Measurements from ENCODE around the gene CCDC198.

Gene CCDC198

DNA sequence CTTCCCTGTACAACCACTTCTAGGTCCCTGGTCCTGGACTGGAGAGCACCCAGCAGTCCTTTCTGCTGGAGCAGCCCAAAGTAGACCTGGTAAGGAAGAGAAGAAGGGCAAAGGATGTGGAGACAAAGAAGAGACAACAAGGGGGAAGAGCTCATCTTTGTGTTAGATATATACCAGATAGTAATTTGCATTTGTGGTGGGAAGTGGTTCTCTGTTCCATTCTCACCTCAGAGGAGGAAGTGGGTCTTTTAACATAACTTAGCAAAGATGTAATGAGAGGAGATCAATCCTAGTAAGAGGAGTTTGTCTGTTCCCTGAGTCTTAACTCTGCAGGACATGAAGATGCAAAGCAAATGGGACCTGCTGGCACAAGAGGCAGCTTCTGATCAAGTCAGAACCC, 8.0 kb downstream of the CCDC198 start (continued):
- TF ChIP-seq ZNF280C (tag by site-specific recombination; IDR thresholded peaks at IDR 0.05): no peak
- TF ChIP-seq ZFP3 (tag by site-specific recombination; IDR thresholded peaks at IDR 0.05; ENCODE audit: low read depth): no peak
- no peak for TF ChIP-seq ZNF624 (tag by site-specific recombination; IDR thresholded peaks at IDR 0.05)
- no peak for TF ChIP-seq ZNF558 (tag by site-specific recombination; IDR thresholded peaks at IDR 0.05)
- no peak for TF ChIP-seq ZNF571 (tag by site-specific recombination; IDR thresholded peaks at IDR 0.05)
- TF ChIP-seq ZNF18 (tag by site-specific recombination; IDR thresholded peaks at IDR 0.05): no peak
- TF ChIP-seq ZNF155 (tag by site-specific recombination; IDR thresholded peaks at IDR 0.05): no peak

DNA sequence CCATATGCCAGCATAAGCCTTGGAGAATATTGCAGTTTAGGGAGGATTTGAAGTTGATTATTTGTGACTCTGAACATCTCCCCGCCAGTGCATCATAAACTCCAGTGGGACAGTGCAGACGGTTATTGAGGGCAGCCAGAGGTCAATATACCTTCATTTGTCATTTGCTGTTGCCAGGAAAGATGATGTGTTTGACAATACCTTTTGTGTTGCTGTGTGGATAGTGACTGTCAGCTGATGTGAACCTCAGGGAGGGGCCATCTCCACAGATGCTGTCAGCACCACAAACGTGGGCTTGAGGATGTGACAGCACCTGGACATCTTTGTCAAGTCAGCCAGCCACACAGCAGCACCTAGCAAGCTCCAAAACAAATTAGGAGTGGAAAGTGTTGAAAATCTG, 11.5 kb downstream of the CCDC198 start:
- no peak overlapping the region for H3K4me3 ChIP-seq (ENCODE audit: low read depth, low read length)
- CTCF ChIA-PET: no interaction called here
- no peaks in the 10 kb centered on the region for H3K36me3 ChIP-seq (ENCODE audit: control insufficient read depth in 2 of 2, insufficient read depth in 1 of 2, low read length in 2 of 2)
- TF ChIP-seq, protein P1, sequence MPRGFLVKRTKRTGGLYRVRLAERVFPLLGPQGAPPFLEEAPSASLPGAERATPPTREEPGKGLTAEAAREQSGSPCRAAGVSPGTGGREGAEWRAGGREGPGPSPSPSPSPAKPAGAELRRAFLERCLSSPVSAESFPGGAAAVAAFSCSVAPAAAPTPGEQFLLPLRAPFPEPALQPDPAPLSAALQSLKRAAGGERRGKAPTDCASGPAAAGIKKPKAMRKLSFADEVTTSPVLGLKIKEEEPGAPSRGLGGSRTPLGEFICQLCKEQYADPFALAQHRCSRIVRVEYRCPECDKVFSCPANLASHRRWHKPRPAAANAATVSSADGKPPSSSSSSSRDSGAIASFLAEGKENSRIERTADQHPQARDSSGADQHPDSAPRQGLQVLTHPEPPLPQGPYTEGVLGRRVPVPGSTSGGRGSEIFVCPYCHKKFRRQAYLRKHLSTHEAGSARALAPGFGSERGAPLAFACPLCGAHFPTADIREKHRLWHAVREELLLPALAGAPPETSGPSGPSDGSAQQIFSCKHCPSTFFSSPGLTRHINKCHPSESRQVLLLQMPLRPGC (tag by site-specific recombination; IDR thresholded peaks at IDR 0.05): no peak
- TF ChIP-seq ZNF157 (tag by site-specific recombination; IDR thresholded peaks at IDR 0.05) (no peak), HOXD13 (CRISPR knock-in tag; IDR thresholded peaks at IDR 0.05; ENCODE audit: borderline replicate concordance) (no peak), ZNF707 (tag by site-specific recombination; IDR thresholded peaks at IDR 0.05) (no peak), YY2 (tag by site-specific recombination; IDR thresholded peaks at IDR 0.05) (no peak), ZNF19 (tag by site-specific recombination; IDR thresholded peaks at IDR 0.05; ENCODE audit: low read depth) (no peak), ZNF274 (IDR thresholded peaks at IDR 0.05; ENCODE audit: low read length) (no peak), ZNF274 (tag by site-specific recombination; IDR thresholded peaks at IDR 0.05; ENCODE audit: borderline replicate concordance) (no peak), ZNF112 (tag by site-specific recombination; IDR thresholded peaks at IDR 0.05) (no peak), ZNF214 (tag by site-specific recombination; IDR thresholded peaks at IDR 0.05; ENCODE audit: borderline replicate concordance) (no peak), ZNF596 (tag by site-specific recombination; IDR thresholded peaks at IDR 0.05) (no peak), ZNF560 (tag by site-specific recombination; IDR thresholded peaks at IDR 0.05; ENCODE audit: borderline replicate concordance) (no peak), ZNF629 (tag by site-specific recombination; IDR thresholded peaks at IDR 0.05) (no peak), ZBTB8A (tag by site-specific recombination; IDR thresholded peaks at IDR 0.05) (no peak), ZNF121 (tag by site-specific recombination; IDR thresholded peaks at IDR 0.05) (no peak)
- TF ChIP-seq, protein P2, sequence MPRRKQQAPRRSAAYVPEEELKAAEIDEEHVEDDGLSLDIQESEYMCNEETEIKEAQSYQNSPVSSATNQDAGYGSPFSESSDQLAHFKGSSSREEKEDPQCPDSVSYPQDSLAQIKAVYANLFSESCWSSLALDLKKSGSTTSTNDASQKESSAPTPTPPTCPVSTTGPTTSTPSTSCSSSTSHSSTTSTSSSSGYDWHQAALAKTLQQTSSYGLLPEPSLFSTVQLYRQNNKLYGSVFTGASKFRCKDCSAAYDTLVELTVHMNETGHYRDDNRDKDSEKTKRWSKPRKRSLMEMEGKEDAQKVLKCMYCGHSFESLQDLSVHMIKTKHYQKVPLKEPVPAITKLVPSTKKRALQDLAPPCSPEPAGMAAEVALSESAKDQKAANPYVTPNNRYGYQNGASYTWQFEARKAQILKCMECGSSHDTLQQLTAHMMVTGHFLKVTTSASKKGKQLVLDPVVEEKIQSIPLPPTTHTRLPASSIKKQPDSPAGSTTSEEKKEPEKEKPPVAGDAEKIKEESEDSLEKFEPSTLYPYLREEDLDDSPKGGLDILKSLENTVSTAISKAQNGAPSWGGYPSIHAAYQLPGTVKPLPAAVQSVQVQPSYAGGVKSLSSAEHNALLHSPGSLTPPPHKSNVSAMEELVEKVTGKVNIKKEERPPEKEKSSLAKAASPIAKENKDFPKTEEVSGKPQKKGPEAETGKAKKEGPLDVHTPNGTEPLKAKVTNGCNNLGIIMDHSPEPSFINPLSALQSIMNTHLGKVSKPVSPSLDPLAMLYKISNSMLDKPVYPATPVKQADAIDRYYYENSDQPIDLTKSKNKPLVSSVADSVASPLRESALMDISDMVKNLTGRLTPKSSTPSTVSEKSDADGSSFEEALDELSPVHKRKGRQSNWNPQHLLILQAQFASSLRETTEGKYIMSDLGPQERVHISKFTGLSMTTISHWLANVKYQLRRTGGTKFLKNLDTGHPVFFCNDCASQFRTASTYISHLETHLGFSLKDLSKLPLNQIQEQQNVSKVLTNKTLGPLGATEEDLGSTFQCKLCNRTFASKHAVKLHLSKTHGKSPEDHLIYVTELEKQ (tag by site-specific recombination; IDR thresholded peaks at IDR 0.05; ENCODE audit: borderline replicate concordance): no peak
- H3K9me3 ChIP-seq (ENCODE audit: control insufficient read depth, insufficient read depth, low read depth, low read length): no peaks in the 10 kb centered on the region
- H3K4me1 ChIP-seq (ENCODE audit: control insufficient read depth, insufficient read depth, low read length): peaks cover 22% of the 10 kb centered on the region
- POLR2A ChIA-PET: no interaction called here
- H3K27ac ChIP-seq (ENCODE audit: extremely low read depth, low read depth, low read length): no peak overlapping the region
